GM19395 (cell line): Measurements from ENCODE around the gene TP53INP2.
"Not testable (repeated sequence)": the region's sequence is repeated elsewhere in the genome, so short reads cannot be mapped to it uniquely, and the experiment has no call there.

Experiments used
- ATAC-seq: cut with Tn5 transposase; IDR thresholded peaks from one replicate; pipeline ENCODE4 v1.9.1; 2021; ENCODE audit warnings: mild to moderate bottlenecking, moderate library complexity; ENCODE audit not compliant: unreplicated experiment

Gene TP53INP2

GRCh38 chr20:34720266-34720665 lies 16.1 kb downstream of the TP53INP2 start:
- no peak for ATAC-seq

- not testable (repeated sequence) for ATAC-seq
These were observed 18.4 kb downstream of the TP53INP2 start for GRCh38 chr20:34722560-34722959.

DNA sequence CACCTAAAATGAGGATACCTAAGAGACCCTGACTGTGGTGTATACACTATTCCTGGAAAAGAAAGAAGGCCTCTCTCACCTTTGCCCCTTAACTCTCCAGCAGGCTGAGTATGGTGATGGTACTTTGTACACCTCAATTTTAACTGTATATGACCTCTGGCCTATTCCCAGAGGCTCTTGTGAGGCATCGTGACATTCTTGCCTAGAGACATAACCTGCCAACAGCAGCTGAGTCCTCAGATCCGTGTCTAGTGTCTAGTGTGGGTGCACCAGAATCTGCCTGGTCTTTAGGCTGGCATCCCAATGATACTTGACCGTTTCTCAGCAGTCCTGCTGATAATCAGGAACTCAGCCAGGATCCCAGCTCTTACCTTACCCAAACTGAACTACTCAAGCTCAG lies 20.0 kb downstream of the TP53INP2 start:
- ATAC-seq: no peak

DNA sequence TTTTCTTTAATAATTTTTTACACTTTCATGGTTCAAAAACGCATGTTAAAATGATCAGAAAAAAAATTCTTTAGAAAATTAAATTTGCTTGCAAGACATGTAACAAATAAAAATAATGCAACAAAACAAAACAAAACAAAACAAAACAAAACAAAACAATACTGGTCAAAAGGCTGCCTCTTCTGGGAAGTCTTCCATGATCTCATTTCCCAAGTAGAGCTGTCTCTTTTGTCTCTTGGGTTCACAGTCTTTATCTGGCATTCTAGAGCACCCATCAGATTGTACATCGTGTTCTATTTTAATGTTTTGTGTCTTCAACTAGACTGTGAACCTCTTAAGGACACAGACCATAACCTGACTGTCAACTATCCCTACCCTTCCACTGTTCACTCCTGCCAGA lies 25.3 kb downstream of the TP53INP2 start:
- no peak for ATAC-seq

DNA sequence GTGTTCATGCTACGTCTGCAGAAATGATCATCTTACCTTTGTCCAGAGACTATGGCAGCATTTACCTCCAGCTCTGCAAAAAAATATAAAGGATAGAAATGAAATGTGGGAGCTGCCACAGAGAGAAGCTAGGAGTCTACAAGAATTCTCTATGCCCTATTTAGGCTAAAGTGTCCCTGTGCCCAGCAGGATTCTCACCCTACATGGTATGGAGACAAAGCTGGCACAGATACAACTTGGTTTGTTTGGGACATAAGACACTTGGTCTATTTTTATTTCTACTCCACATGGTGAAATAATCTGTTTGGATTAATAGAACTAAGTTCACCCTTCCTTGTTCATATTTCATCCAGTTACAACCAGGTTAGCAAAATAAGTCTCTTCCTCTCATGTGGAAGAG lies 28.4 kb downstream of the TP53INP2 start:
- ATAC-seq: no peak

- no peak for ATAC-seq
These were observed 32.1 kb downstream of the TP53INP2 start for GRCh38 chr20:34736106-34736735.

GRCh38 chr20:34743039-34743438 lies 38.9 kb downstream of the TP53INP2 start:
- no peak for ATAC-seq

DNA sequence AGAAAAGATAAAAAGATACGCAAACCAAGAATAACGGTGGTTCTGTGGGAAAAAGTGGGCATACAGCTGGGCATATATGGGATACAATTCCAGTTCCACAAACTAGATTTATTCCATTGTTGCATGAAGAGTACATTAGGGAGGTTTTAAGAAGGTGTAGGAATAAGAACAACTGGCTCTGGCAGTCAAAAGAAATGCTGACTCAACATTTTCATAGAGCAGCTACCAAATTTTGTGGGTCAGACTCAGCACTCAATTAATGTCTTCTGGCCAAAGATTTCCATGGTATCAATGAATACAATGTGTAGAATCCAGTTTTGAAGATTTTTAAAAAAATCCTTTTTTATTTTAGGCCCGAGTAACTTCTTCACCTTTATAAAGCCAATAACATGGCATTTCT lies 40.2 kb downstream of the TP53INP2 start:
- ATAC-seq: no peak

- ATAC-seq: no peak
These were observed 40.7 kb downstream of the TP53INP2 start for GRCh38 chr20:34744847-34745246.

GRCh38 chr20:34746674-34747073 lies 42.5 kb downstream of the TP53INP2 start:
- no peak for ATAC-seq

GRCh38 chr20:34747479-34747878 lies 43.3 kb downstream of the TP53INP2 start:
- no peak for ATAC-seq

DNA sequence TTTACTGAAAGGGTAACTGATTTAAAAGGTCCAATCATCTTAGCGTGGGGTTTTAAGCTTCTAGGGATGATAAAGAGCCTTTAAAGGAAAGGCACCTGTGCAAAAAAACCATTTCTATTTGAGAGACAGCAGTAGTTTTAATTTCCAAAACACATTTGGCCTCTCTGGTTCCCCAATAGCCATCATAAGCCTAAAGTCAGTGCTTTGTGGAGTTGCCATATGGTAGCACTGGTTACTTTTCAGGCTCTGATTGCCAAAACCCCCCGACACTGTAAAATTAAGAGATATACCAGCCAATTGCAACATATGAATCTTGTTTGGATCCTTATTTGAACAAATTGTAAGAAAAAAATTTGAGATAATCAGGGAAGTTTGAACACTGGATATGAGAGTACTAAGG lies 44.6 kb downstream of the TP53INP2 start:
- ATAC-seq: no peak

DNA sequence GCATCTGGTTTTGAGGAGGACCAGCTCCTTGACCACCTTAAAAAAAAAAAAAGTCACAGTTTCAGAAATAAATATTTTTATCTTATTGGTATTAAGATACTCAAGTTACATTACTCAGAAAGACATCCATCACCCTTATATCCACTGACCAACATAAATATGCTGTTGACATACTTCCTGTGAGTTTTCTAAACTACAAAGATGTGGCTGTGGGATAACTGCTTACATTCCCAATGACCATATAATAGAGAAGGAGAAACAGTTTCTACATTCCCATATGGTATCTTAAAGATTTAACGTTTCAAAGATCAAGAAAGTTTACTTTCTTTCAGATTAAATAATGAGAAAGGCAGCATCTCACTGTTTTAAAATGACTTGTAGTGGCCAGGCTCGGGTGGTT lies 46.3 kb downstream of the TP53INP2 start:
- ATAC-seq: no peak

DNA sequence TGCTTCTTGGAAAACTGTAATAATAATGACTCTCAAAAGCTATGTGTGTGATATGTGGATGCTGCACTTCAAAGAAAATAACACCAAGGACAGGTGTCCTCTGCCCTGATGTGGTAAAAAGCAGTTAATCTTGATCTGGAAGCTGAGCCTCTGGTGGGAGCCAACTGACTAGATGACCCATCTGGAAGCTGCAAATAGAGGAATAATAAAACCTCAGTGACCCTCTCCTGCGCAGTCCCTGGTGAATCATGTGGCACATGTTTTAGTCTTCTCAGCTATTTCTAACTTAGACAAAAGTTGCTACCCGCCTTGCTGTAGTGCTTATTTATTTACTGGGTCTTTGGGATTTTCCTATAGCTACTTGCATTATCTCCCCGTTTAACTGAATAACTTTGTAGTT lies 47.3 kb downstream of the TP53INP2 start:
- no peak for ATAC-seq

DNA sequence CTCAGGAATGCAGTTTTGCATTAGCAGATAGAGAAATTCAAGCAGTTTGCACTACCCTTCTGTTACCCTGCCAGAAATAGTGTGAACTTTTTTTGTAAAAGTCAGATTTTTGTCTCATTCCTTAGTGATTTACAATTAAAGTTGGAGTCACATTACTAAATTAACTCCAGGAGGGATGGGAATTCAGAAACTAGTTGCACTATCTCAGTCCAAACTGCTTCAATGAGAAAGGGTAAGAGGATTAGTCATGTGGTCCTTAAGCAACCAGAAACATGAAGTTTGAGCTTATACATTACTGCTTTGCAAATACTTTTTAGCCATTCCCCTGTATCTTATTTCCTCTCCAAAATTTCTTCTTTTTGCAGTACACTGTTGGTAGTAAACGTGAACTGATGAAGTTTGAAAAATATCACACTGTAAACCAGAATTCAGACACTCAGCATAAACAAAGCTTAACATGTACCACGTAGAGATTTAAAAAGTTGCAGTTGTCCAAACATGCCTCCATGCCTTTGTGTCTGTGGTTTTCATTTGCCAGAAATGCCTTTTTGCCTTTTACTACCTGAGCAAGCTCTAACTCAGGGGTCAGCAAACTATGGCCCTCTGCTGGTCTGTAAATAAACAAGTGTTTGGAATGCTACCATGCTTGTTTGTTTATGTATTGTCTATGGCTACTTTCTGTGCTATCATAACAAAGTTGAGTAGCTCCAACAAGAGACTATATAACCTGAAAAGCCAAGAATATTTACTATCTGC lies 49.7 kb downstream of the TP53INP2 start:
- no peak for ATAC-seq

- ATAC-seq: no peak
These were observed 50.5 kb downstream of the TP53INP2 start for GRCh38 chr20:34754611-34755010.

DNA sequence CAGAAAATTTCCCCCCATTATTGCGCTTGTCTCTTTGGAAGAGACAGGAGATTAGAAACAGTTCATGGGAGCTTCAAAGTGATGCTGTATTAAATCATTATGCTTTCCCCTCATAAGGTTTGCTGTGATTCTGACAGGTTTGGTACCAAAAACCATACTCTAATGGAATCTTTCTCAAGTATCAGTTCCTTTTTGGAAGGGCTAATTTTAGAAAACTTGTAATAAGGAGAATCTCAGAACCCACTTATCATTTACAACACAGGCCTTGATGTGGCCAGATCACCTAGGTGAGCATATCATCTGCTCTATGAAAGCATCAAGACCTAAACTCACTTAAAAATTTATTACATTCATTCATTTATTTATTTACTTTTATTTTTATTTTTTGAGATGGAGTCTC lies 51.2 kb downstream of the TP53INP2 start:
- ATAC-seq: peak; percentile 62

DNA sequence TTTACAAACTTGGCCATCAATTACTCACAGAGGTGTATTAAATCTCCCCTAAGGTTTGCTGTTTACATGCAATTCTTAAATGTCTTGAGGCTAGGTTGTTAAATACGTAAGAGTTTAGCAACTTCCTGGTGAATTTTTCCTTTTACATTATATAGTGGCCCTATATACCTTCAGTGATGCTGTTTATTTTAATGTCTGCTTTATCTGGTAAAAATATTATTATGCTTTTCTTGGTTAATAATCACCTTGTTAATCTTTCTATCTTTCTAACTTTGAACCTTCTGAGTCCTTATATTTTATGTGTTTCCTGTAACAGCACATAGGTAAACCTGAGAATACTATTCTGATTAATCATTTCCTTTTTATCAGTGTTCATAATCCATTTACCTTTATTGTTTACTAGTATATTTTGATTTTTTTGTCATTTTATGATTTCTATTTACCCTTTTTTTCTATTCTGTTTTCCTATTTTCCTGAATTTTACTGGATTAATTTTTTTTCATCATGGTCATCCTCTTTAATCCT lies 57.9 kb downstream of the TP53INP2 start:
- no peak for ATAC-seq
